IMR-90 (cell line): ENCODE results near the gene CD180.

ENCODE experiments used
- CEBPB ChIP-seq: IDR thresholded peaks from 2 replicates; pipeline ENCODE4 v1.6.1; 2012; ENCODE audit warnings: low read depth, low read length, improper control_type of control experiment
- CHD1 ChIP-seq: IDR thresholded peaks from 2 replicates; pipeline ENCODE4 v1.6.1; 2012; ENCODE audit warnings: low read depth, low read length, improper control_type of control experiment
- MAFK ChIP-seq: IDR thresholded peaks from 2 replicates; pipeline ENCODE4 v1.6.1; 2012; ENCODE audit warnings: low read depth, low read length, improper control_type of control experiment
- POLR2A ChIP-seq: IDR thresholded peaks from 2 replicates; pipeline ENCODE4 v1.6.1; 2012; ENCODE audit warnings: mild to moderate bottlenecking, low read depth, low read length
- RAD21 ChIP-seq: IDR thresholded peaks from 2 replicates; pipeline ENCODE4 v1.6.1; 2012; ENCODE audit warnings: low read length, improper control_type of control experiment
- RFX5 ChIP-seq: IDR thresholded peaks from 2 replicates; pipeline ENCODE4 v1.8.0; 2012; ENCODE audit warnings: low read depth, mild to moderate bottlenecking, low read length, moderate library complexity
- TF ChIP-seq, protein P1 (sequence below): conservative IDR thresholded peaks from 2 replicates; pipeline ENCODE4 v1.5.1; 2012; ENCODE audit warnings: mild to moderate bottlenecking, low read depth, low read length, improper control_type of control experiment

DNA sequence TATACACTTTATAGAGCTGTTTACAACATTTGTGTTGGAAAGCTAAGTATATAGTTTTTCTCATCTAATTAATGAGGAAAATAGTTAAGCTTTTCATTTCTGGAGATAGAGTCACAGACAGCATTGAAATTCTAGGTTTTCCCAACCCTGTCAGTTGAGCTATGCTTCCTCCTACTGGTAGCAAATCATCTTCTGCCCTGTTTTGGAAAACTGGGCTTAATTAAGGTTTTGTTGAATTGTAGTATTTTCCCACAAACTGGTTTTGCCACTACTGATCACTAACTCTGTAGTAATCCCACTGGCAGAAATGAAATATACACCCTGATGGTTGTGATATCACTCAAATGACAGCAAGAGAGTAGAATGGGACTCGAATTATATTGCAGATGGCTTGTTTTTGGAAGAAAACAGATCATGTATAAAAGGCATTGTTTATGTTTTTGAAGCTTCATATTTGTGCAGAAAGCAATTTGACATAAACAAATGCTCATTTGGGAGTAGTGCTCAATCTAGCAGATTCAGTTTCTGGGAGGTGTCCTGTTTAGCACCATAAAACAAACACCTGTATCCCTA, 46.6 kb downstream of the CD180 start:
- TF ChIP-seq POLR2A: no peak
- TF ChIP-seq, protein P1, sequence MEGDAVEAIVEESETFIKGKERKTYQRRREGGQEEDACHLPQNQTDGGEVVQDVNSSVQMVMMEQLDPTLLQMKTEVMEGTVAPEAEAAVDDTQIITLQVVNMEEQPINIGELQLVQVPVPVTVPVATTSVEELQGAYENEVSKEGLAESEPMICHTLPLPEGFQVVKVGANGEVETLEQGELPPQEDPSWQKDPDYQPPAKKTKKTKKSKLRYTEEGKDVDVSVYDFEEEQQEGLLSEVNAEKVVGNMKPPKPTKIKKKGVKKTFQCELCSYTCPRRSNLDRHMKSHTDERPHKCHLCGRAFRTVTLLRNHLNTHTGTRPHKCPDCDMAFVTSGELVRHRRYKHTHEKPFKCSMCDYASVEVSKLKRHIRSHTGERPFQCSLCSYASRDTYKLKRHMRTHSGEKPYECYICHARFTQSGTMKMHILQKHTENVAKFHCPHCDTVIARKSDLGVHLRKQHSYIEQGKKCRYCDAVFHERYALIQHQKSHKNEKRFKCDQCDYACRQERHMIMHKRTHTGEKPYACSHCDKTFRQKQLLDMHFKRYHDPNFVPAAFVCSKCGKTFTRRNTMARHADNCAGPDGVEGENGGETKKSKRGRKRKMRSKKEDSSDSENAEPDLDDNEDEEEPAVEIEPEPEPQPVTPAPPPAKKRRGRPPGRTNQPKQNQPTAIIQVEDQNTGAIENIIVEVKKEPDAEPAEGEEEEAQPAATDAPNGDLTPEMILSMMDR: peak; percentile 79
- no peak for TF ChIP-seq RFX5
- TF ChIP-seq CHD1: no peak
- no peak for TF ChIP-seq MAFK
- TF ChIP-seq CEBPB: no peak
- TF ChIP-seq RAD21: peak; percentile 88
